Osteocyte (in vitro differentiated cells): ENCODE measurements around the gene MCF2L2. TPM values are rescaled to one million over a fixed set of nuclear protein-coding genes. Genes with fewer than 3 reads are reported as not detected.
A peak's percentile ranks its signal among the peaks of the same experiment; 100 is the strongest.

Source experiments
- DNase-seq: peaks from one replicate; pipeline ENCODE4 v3.0.0; 2021; ENCODE audit warnings: mixed read lengths; ENCODE audit not compliant: unreplicated experiment; ENCODE audit errors: extremely low spot score
- H3K27ac Mint-ChIP-seq: one replicate; pipeline ENCODE4 v1.8.0; 2021; ENCODE audit warnings: mild to moderate bottlenecking, mixed read lengths; ENCODE audit not compliant: unreplicated experiment
- H3K27me3 Mint-ChIP-seq: one replicate; pipeline ENCODE4 v1.8.0; 2021; ENCODE audit warnings: mixed read lengths; ENCODE audit not compliant: unreplicated experiment
- H3K36me3 Mint-ChIP-seq: one replicate; pipeline ENCODE4 v1.8.0; 2021; ENCODE audit warnings: mixed read lengths; ENCODE audit not compliant: unreplicated experiment
- H3K4me1 Mint-ChIP-seq: one replicate; pipeline ENCODE4 v1.8.0; 2021; ENCODE audit warnings: mixed read lengths; ENCODE audit not compliant: unreplicated experiment
- H3K4me3 Mint-ChIP-seq: one replicate; pipeline ENCODE4 v1.8.0; 2021; ENCODE audit warnings: mild to moderate bottlenecking, moderate library complexity, mixed read lengths; ENCODE audit not compliant: unreplicated experiment
- H3K9me3 Mint-ChIP-seq: one replicate; pipeline ENCODE4 v1.8.0; 2021; ENCODE audit warnings: mixed read lengths; ENCODE audit not compliant: unreplicated experiment
- total RNA-seq: library from RNA; stranded (reverse); gene quantifications from 2 replicates; pipeline ENCODE4 v1.2.1, GENCODE V29; 2021
- TF ChIP-seq, protein P1 (sequence below): fragments of 200-600 bp; sonication (generic); IDR thresholded peaks from 2 replicates; pipeline ENCODE4 v1.5.0; 2021; ENCODE audit warnings: antibody characterized with exemption, mild to moderate bottlenecking, moderate library complexity

The MCF2L2 gene
- total RNA-seq, 1 donor from 2014 or later, result 1.7 TPM

DNA sequence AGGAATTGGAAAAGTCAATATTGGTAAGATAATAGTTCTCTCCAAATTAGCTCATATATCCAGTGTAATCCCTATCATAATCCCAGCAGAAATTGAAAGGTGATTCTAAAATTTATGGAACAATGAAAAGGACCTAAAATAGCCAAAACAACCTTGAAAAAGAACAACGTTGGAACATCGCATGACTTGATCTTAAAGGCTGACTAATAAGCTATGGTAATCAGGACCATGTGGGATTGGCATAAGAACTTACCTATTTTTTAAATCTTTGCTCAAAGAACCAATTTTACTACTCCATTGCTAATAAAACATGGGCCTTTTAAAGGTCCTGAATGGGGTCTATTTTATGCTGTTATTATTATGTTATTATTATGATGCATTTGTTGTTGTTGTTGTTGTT is 134.5 kb downstream of the MCF2L2 start:
- Mint-ChIP-seq H3K4me3 (no peak overlapping the region), H3K27me3 (no peaks in the 10 kb centered on the region)

DNA sequence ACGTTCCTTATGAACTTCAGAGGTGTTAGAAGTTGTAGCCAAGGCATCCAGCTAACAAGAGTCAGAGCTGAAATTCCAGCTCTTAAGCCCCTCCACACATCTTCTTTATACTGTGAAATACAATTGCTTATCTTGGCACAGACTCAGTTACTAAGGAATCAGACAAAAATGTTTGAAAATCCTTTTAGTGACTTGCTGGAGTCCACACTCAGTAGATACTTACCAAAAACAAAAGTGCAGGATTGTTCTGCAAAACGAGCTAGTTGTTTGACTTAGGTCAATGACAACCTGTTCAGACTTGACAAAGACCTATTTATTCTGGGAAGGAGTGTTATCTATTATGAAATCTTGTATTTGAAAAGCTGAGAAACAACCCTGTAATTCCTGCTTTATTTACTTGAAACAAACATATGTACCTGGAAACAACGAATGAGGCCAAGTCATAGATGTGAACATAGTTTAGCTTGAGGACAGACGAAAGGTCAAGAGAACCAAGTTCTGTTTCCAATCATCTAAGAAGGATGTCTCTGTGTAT is 136.9 kb downstream of the MCF2L2 start:
- TF ChIP-seq, protein P1, sequence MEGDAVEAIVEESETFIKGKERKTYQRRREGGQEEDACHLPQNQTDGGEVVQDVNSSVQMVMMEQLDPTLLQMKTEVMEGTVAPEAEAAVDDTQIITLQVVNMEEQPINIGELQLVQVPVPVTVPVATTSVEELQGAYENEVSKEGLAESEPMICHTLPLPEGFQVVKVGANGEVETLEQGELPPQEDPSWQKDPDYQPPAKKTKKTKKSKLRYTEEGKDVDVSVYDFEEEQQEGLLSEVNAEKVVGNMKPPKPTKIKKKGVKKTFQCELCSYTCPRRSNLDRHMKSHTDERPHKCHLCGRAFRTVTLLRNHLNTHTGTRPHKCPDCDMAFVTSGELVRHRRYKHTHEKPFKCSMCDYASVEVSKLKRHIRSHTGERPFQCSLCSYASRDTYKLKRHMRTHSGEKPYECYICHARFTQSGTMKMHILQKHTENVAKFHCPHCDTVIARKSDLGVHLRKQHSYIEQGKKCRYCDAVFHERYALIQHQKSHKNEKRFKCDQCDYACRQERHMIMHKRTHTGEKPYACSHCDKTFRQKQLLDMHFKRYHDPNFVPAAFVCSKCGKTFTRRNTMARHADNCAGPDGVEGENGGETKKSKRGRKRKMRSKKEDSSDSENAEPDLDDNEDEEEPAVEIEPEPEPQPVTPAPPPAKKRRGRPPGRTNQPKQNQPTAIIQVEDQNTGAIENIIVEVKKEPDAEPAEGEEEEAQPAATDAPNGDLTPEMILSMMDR, result no peak
- Mint-ChIP-seq H3K27me3 (no peaks in the 10 kb centered on the region), H3K4me3 (no peak overlapping the region), H3K9me3 (no peaks in the 10 kb centered on the region), H3K36me3 (peaks cover 11% of the 10 kb centered on the region), H3K27ac (peak overlapping the region; percentile 74), H3K4me1 (peaks cover 29% of the 10 kb centered on the region)
- DNase-seq, result no peak

More for the DNA sequence above, 134.5 kb downstream of the MCF2L2 start:
- H3K4me1 Mint-ChIP-seq, result peaks cover 42% of the 10 kb centered on the region
- H3K9me3 Mint-ChIP-seq, result no peaks in the 10 kb centered on the region
- H3K36me3 Mint-ChIP-seq, result peaks cover 13% of the 10 kb centered on the region
- H3K27ac Mint-ChIP-seq, result no peak overlapping the region
- TF ChIP-seq, protein P1, result no peak
- DNase-seq, result no peak

DNA sequence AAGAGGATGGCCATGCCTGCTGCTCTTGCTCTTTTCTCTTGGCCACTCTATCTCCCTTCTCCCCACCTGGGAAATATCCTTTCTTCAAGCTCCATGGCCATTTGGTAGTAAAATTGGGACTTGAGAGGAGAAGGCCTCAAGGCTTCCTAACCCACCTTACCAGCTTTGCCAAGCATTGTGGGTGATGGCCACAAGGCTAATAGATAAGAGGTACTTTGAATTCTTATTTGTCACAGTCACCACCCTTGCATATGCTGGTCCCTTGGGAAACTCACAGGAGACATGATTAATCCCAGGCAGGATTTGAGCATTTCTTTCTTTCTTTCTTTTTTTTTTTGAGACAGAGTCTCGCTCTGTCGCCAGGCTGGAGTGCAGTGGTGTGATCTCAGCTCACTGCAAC is 138.2 kb downstream of the MCF2L2 start:
- TF ChIP-seq, protein P1, result no peak
- no peaks in the 10 kb centered on the region for H3K9me3 Mint-ChIP-seq
- no peak overlapping the region for H3K4me3 Mint-ChIP-seq
- no peak for DNase-seq
- H3K4me1 Mint-ChIP-seq, result peaks cover 31% of the 10 kb centered on the region
- H3K27ac Mint-ChIP-seq, result no peak overlapping the region
- H3K36me3 Mint-ChIP-seq, result peaks cover 5% of the 10 kb centered on the region
- no peaks in the 10 kb centered on the region for H3K27me3 Mint-ChIP-seq

DNA sequence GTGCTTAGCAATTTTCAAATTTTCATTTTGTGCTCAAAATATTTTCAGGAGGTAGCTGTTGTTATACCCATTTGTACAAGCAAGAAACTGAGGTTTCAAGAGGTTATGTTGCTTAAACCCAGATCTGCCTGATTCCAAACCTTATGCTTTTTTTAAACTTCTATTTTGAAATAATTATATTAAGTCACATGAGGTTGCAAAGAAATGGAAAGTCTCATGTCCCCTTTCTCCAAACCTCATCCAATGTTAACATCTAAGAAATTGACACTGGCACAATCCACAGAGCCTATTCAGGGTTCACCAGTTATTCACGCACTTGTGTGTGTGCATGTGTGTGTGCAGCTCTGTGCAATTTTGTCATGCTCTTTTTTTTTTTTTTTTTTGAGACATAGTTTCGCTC is 140.3 kb downstream of the MCF2L2 start:
- DNase-seq, result no peak
- Mint-ChIP-seq H3K9me3 (no peaks in the 10 kb centered on the region), H3K4me1 (peaks cover 34% of the 10 kb centered on the region), H3K4me3 (no peak overlapping the region), H3K27ac (no peak overlapping the region), H3K36me3 (peaks cover 2% of the 10 kb centered on the region), H3K27me3 (no peaks in the 10 kb centered on the region)
- TF ChIP-seq, protein P1, result no peak

DNA sequence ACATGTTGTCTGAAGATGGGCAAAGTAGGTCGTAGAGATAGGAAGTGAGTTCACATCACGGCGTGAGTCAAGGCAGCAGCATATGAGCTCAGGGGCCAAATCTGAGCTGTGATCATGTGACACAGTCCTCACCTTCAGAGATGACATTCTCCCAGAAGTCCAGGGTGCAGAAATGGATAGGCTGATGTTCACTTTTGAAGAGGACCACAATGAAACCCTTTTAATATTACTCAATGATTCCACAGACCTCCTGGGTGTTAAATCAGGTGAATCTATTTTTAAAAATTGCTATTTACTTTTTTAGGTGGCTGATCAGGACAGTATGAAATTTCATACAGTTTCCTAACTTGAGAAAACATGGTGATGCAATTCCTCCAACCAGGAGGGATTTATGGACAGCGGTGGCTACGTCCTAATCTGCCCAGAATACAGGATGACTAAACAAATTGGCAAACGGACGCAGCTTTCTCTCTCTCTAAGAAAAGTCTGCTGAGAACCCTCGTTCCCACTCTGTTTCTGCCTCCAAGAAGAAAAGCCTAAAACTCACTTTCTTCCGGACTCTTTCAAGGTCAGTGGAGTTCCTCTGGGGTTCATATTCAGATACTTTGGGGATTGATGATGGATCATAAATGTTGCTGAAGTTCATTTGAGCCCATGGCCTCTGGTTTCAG is 141.0 kb downstream of the MCF2L2 start:
- no peak for DNase-seq
- H3K27ac Mint-ChIP-seq, result peak overlapping the region; percentile 5
- no peaks in the 10 kb centered on the region for H3K9me3 Mint-ChIP-seq
- peaks cover 2% of the 10 kb centered on the region for H3K36me3 Mint-ChIP-seq
- peaks cover 34% of the 10 kb centered on the region for H3K4me1 Mint-ChIP-seq
- TF ChIP-seq, protein P1, result no peak
- H3K4me3 Mint-ChIP-seq, result no peak overlapping the region
- no peaks in the 10 kb centered on the region for H3K27me3 Mint-ChIP-seq
